Muscle layer of colon (tissue), 2 donors: ENCODE measurements around the gene PNPLA8.

Experiments
- H3K27ac ChIP-seq: one replicate; pipeline ENCODE4 v1.7.0; 2013; ENCODE audit warnings: low read depth, mild to moderate bottlenecking, low read length, moderate library complexity
- H3K27me3 ChIP-seq, 2 donors: one replicate each; pipeline ENCODE4 v1.7.0; 2013; ENCODE audit warnings: low read length in 2 of 2, mild to moderate bottlenecking in 2 of 2; ENCODE audit not compliant: insufficient read depth in 2 of 2, control insufficient read depth in 1 of 2
- H3K36me3 ChIP-seq: one replicate; pipeline ENCODE4 v1.7.0; 2013; ENCODE audit warnings: mild to moderate bottlenecking, low read length; ENCODE audit not compliant: insufficient read depth
- H3K4me1 ChIP-seq: one replicate; pipeline ENCODE4 v1.7.0; 2013; ENCODE audit warnings: mild to moderate bottlenecking, low read length; ENCODE audit not compliant: insufficient read depth
- H3K4me3 ChIP-seq, 2 donors: one replicate each; pipeline ENCODE4 v1.7.0; 2013; ENCODE audit warnings: low read length in 2 of 2, low read depth in 1 of 2, mild to moderate bottlenecking in 1 of 2, moderate library complexity in 1 of 2
- H3K9ac ChIP-seq: one replicate; pipeline ENCODE4 v1.7.0; 2013; ENCODE audit warnings: low read length
- H3K9me3 ChIP-seq: one replicate; pipeline ENCODE4 v1.7.0; 2013; ENCODE audit warnings: mild to moderate bottlenecking, low read length
- donor health status: abdominal sarcoma.
- donor health status: Adenocarcinoma of cecum.

The PNPLA8 gene

DNA sequence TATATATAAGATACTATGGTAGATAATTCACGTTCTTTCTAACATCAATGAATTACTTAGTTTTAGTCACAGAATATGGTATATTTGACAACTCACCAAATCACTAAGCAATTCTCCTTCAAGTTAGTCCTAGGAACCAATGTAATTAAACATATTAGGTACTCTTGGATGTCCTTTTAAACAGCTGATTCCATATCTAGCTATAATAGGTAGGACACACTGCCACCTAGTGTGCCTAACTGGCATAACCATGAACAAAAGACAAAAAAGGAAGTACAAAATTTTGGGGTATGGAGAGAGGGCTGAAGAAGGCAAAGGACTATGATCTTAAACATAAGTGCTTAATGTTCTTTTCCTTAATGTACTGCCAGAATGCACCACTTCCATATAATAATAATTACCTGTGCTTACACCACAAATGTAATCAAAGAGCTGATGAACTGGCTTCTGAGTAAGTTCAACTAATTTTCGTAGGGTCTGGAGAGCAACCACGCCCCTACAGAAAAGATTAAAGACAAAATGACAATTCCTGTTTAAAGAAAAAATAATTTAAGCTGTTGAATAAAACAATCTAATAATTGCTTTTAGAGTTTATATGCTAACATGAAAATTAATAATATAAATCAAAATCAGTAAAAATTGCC lies 28.7 kb downstream of the PNPLA8 start:
- no peak overlapping the region for H3K27ac ChIP-seq
- H3K4me3 ChIP-seq: no peak overlapping the region
- no peaks in the 10 kb centered on the region for H3K27me3 ChIP-seq
- no peak overlapping the region for H3K9ac ChIP-seq
- H3K9me3 ChIP-seq: no peaks in the 10 kb centered on the region
- no peaks in the 10 kb centered on the region for H3K4me1 ChIP-seq
- H3K36me3 ChIP-seq: peaks cover 15% of the 10 kb centered on the region

DNA sequence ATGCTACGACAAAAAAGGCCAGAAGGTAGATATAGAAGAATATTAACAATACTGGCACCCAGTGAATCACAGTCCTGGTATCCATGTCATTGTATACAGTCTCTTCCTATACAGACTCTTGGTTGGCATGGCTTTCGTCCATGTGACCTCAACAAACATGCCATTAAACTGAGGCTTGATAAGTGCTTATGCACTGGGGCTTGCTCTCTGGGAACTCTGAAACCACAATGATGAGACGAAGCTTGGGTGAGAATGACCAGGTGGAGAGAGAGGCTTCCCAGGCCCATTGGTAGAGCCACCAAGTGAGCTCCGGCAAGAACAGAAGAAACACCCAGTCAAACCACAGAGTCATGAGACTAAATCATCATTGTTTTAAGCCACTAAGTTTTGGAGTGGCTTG lies 33.2 kb downstream of the PNPLA8 start:
- Histone ChIP-seq H3K9ac (no peak overlapping the region), H3K4me3 (no peak overlapping the region), H3K36me3 (peaks cover 15% of the 10 kb centered on the region), H3K27me3 (no peaks in the 10 kb centered on the region), H3K27ac (no peak overlapping the region), H3K4me1 (no peaks in the 10 kb centered on the region), H3K9me3 (no peaks in the 10 kb centered on the region)

DNA sequence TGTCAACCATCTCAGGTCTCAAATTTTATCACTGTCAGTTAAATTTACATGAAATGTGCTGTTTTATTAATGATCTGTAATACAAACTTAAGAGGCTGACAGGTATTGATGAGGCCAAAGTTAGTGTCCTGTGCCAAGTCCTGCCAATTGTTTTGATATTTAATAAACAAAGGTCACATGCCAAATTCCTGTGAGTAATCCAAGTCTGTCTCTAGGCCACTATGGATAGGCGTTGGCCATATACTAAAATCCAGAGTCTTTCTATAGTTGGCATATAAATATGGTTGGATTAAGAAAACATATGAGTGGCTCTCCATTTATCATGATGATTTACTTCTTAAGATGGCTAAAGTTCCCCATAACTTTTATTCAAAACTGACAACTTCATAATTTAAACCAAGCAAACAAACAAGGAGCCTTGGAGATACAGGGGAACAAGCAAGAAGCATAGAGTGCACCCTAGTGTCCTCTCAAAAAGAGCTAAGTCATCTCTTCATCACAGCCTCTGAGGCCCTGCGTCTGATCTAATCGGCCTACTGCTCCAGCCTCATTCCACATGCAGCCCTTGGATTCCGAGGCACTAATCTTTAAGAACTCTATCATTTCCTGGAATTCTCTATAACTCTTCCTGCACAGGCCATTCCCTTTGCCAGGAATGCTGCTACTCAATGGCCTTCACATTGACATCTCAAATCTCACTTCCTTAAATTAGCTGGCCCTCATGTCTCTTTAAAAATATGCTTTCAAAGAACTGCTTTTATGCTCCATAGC lies 37.0 kb downstream of the PNPLA8 start:
- no peaks in the 10 kb centered on the region for H3K4me1 ChIP-seq
- no peak overlapping the region for H3K27ac ChIP-seq
- no peak overlapping the region for H3K4me3 ChIP-seq
- H3K9me3 ChIP-seq: no peaks in the 10 kb centered on the region
- peaks cover 11% of the 10 kb centered on the region for H3K36me3 ChIP-seq
- no peak overlapping the region for H3K9ac ChIP-seq
- no peaks in the 10 kb centered on the region for H3K27me3 ChIP-seq

- Histone ChIP-seq H3K27me3 (no peaks in the 10 kb centered on the region), H3K4me1 (no peaks in the 10 kb centered on the region), H3K4me3 (no peak overlapping the region), H3K9me3 (no peaks in the 10 kb centered on the region), H3K36me3 (peaks cover 11% of the 10 kb centered on the region), H3K27ac (no peak overlapping the region), H3K9ac (no peak overlapping the region)
These were observed 38.3 kb downstream of the PNPLA8 start for GRCh38 chr7:108487646-108488045.

- Histone ChIP-seq H3K27ac (no peak overlapping the region), H3K4me3 (no peak overlapping the region), H3K9me3 (no peaks in the 10 kb centered on the region), H3K9ac (no peak overlapping the region), H3K36me3 (peaks cover 11% of the 10 kb centered on the region), H3K27me3 (no peaks in the 10 kb centered on the region), H3K4me1 (no peaks in the 10 kb centered on the region)
These were observed 39.5 kb downstream of the PNPLA8 start for GRCh38 chr7:108486291-108486966.

DNA sequence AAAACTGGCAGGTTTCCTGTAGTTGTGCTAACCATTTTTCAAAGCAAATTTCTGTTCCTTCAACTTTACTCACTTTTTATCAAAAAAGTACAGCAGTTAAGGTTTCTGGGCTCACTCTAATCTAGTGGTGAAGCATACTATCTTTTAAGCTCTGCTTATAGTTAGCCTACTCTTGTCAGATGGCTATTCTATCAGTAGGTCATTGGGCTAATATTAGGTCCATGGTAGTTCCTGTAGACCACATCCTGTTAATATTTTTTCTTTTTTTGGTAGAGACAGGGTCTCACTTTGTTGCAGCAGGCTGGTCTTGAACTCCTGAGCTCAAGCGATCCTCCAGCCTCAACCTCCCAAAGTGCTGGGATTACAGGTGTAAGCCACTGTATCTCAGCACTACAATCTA lies 41.8 kb downstream of the PNPLA8 start:
- Histone ChIP-seq H3K9me3 (no peaks in the 10 kb centered on the region), H3K4me1 (no peaks in the 10 kb centered on the region), H3K4me3 (no peak overlapping the region), H3K36me3 (peaks cover 7% of the 10 kb centered on the region), H3K27ac (no peak overlapping the region), H3K9ac (no peak overlapping the region), H3K27me3 (no peaks in the 10 kb centered on the region)

DNA sequence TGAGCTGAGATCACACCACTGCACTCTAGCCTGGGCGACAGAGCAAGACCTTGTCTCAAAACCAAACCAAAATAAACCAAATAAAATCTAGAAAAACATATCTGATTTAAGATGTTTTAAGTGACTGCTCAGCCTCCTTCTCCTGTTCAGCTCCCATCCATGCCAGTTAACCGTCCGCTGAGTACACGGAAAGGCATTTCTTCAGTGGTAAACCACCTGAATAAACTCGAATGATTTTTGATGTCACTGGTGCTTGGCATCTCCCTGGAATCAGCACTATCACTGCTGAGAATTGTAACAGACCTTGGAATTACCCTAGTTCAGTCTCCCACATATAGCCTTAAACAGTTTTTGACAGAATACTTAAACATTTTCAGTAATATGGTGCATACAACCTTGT lies 45.6 kb downstream of the PNPLA8 start:
- no peaks in the 10 kb centered on the region for H3K4me1 ChIP-seq
- no peak overlapping the region for H3K4me3 ChIP-seq
- no peak overlapping the region for H3K27ac ChIP-seq
- H3K27me3 ChIP-seq: no peaks in the 10 kb centered on the region
- H3K36me3 ChIP-seq: peaks cover 13% of the 10 kb centered on the region
- H3K9me3 ChIP-seq: no peaks in the 10 kb centered on the region
- no peak overlapping the region for H3K9ac ChIP-seq

GRCh38 chr7:108479751-108480150 lies 46.2 kb downstream of the PNPLA8 start:
- no peaks in the 10 kb centered on the region for H3K27me3 ChIP-seq
- no peak overlapping the region for H3K9ac ChIP-seq
- H3K36me3 ChIP-seq: peaks cover 13% of the 10 kb centered on the region
- no peak overlapping the region for H3K27ac ChIP-seq
- no peaks in the 10 kb centered on the region for H3K9me3 ChIP-seq
- no peaks in the 10 kb centered on the region for H3K4me1 ChIP-seq
- H3K4me3 ChIP-seq: no peak overlapping the region

GRCh38 chr7:108479118-108479517 lies 46.8 kb downstream of the PNPLA8 start:
- Histone ChIP-seq H3K27me3 (no peaks in the 10 kb centered on the region), H3K9me3 (no peaks in the 10 kb centered on the region), H3K27ac (no peak overlapping the region), H3K9ac (no peak overlapping the region), H3K4me1 (no peaks in the 10 kb centered on the region), H3K36me3 (peaks cover 13% of the 10 kb centered on the region), H3K4me3 (no peak overlapping the region)

GRCh38 chr7:108468246-108468645 lies 57.7 kb downstream of the PNPLA8 start:
- H3K4me1 ChIP-seq: no peaks in the 10 kb centered on the region
- no peak overlapping the region for H3K9ac ChIP-seq
- H3K36me3 ChIP-seq: no peaks in the 10 kb centered on the region
- H3K27me3 ChIP-seq: no peaks in the 10 kb centered on the region
- no peak overlapping the region for H3K27ac ChIP-seq
- no peak overlapping the region for H3K4me3 ChIP-seq
- no peaks in the 10 kb centered on the region for H3K9me3 ChIP-seq

- H3K4me3 ChIP-seq: no peak overlapping the region
- no peak overlapping the region for H3K9ac ChIP-seq
- H3K4me1 ChIP-seq: no peaks in the 10 kb centered on the region
- no peaks in the 10 kb centered on the region for H3K9me3 ChIP-seq
- H3K27ac ChIP-seq: no peak overlapping the region
- no peaks in the 10 kb centered on the region for H3K27me3 ChIP-seq
- no peaks in the 10 kb centered on the region for H3K36me3 ChIP-seq
These were observed 58.5 kb downstream of the PNPLA8 start for GRCh38 chr7:108467391-108467790.
